HG02970 (cell line): ENCODE measurements around the gene LDLRAD3.

Experiments used
- ATAC-seq: cut with Tn5 transposase; IDR thresholded peaks from one replicate; pipeline ENCODE4 v1.9.1; 2021; ENCODE audit warnings: mild to moderate bottlenecking, moderate library complexity, moderate number of reproducible peaks; ENCODE audit not compliant: unreplicated experiment, low FRiP score

The LDLRAD3 gene

DNA sequence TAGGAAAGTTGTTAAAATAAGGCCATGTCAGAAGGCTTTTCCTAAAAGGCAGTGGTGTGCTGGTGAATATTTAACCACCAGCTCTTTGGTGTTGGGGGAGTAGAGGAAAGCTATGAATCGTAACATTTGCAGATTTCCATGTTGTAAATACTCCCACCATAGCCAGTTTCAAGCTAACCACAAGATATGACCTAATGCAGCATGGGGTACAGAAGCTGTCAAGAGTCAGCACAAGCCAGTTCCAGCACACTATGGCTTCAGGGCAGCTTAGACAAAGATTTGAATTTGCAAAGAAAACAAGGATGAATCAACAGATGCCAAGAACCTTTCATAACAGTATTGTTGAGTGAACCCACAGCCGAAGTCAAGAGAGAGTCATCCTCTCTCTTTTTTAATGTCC, 305.4 kb downstream of the LDLRAD3 start:
- no peak for ATAC-seq

- no peak for ATAC-seq
Observed at GRCh38 chr11:36251823-36252222, 308.0 kb downstream of the LDLRAD3 start.

DNA sequence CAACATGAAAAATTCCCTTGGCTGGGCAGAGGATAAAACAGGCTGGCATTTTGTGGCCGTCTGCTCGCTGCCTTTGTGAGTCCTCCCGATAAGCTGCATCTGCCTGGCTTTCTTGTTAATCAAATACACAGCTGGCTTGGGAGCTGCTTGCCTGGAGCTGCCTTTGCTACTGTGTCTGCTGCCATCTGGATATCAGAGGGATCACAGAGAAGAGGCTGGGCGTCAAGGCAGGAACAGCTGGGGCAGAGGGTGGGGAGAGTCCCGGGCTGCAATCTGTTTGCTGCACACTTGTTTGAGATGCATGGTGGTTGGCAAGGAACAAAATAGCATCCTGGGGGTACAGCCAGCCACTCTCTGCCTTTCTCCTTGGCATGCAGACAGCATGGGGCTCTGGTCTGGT, 309.4 kb downstream of the LDLRAD3 start:
- no peak for ATAC-seq

DNA sequence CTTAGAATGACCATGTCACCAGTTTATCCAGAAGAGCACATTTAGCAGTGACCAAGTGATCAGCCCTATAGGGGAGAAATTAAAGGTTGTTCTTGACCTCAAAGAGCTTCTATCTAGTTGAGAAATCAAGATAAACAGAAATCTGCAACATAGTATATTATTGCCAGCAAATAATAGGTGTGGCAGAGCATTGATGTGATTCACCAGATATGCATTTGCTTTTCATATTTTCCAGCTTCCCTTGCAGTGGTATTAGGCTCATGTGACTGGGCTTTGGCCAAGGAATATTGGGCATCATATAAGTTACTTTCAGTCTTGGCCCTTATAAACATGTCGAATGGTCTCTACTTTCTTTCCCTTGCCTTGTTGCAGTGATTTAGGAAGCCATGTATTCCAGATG, 310.9 kb downstream of the LDLRAD3 start:
- no peak for ATAC-seq

DNA sequence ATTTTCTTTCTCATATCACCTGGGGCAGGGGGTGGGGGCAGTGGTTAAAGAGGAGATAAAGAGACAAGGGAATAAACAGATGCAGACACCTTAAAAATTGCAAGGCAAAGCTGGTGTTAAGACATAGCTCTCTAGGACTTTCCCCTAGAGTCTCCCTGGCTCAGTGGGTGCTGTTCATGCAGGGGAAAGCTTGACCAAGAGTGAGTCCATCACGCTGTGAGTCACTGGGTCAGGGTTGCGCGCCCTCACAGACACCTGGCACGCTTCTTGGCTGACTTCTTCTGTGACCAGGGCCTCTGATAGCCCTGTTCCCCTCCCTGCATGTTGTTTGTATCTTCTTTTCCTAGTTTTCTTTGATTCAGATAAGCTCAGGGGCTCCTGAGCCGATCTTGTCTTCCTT, 313.5 kb downstream of the LDLRAD3 start:
- ATAC-seq = no peak

DNA sequence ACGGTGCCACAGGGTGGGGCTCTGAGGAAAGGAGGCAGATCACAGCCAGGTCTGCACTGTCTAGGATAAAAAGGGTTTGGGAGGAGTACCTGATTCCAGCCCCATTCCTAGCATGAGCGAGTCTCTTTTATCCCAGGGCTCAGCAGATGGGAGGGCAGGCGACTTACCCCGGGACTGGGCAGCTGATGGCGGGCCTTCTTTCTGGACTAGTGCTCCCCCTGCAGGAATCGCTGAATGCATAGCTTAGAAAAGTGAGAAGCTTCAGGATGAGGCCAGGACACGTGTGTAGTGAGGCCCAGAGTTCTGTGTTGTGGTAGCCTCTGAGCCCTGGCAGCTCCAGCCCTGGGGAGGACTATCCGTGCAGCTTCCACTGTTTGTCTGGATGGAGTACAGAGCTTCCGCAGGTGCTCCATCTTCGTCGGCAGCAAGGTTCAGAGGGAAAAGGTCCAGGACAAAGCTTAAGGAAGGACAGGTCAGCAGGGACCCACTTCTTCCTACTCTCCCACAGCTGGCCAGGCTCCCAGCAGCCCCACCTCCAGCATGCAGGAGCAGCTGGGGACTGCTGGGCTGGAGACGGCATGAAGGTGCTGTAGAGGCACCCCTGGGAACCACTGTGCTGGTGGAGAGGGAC, 315.0 kb downstream of the LDLRAD3 start:
- ATAC-seq = no peak

DNA sequence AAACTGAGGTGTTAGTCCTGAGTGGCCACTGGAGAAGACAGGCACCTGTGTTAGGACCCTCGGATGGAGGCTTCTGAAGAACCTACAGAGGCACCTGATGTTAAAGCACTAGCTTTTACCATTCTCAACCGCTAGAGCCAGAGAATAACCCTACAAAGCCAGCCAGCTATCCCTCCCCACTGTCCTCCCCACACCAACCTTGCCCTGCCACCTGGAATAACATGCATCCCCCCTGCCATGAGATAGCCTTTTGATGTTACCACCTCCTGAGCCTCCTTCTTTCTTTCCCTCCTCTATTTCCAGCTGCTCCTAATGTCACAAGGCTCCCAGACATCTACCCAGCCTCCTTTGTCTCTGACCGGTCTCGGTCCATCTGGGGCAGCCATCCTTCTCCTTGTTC, 317.2 kb downstream of the LDLRAD3 start:
- no peak for ATAC-seq

DNA sequence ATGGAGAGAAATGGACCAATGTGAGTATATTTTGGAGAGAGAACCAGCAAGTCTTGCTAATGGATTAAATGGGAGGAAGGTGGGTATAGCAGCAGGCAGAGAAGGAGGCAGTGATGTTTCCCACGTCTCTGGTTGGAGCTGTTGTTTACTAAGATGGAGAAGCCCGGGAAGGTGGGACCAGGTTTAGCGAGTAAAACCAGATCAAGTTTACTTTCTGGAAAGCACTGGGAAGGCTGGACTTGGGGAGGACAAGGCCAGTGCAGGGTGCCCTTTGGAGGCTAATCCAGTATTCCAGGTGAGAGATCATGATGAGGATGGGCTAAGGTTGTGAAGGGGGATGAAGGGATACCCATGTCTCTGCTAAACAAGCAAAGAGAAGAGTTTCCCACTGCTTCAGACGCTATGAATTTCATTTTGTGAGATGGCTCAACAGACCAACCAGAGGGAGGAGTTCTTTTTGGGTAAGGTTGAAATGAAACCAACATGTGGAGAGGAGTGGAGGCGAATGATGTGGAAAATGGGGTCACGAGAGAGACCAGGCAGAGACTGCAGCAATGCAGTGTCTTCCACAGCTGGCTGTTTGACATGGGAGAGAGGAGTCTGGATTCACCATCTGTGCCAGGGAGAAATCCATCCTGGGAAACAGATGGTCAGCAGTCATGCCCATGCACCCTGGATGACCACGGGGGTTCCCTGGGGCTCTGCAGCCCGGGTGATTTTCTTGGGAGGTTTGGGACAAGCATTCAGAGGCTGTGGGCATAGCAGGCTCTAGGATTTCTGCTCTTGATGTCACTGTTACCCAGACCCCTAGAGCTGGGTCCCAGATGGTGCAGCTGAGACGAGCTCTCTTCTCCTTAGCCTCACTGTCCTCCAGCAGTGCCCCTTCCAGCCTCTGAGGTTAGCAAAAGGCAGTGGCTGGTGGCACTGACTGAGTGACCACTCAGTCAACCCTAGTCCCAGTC, 320.4 kb downstream of the LDLRAD3 start:
- ATAC-seq = no peak

GRCh38 chr11:36264973-36265344, 321.1 kb downstream of the LDLRAD3 start:
- ATAC-seq = no peak

- no peak for ATAC-seq
Observed at GRCh38 chr11:36265793-36266628, 322.1 kb downstream of the LDLRAD3 start.

- no peak for ATAC-seq
Observed at GRCh38 chr11:36266767-36267166, 322.9 kb downstream of the LDLRAD3 start.

- ATAC-seq = no peak
Observed at GRCh38 chr11:36268337-36268985, 324.6 kb downstream of the LDLRAD3 start.

- ATAC-seq = no peak
Observed at GRCh38 chr11:36270701-36271100, 326.8 kb downstream of the LDLRAD3 start.

- ATAC-seq = no peak
Observed at GRCh38 chr11:36271794-36272407, 328.0 kb downstream of the LDLRAD3 start.

DNA sequence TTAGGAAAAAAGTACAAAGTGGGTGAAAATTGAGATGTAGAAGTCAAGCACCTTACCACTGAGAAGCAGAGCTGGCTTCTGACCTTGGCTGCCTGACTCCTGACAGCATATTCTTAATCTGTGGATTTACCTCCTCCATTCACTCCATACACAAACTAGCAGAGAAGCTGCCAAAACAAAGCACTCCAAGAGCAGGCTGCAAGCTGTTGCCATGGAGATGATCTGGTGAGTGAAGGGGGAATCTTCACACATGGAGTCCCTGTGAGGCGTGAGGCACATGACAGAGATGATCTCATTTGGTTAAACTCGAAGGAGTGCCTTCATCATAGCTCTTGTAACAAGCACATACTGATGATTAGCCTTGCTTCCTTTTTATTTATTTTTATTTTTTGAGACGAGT, 329.2 kb downstream of the LDLRAD3 start:
- no peak for ATAC-seq

DNA sequence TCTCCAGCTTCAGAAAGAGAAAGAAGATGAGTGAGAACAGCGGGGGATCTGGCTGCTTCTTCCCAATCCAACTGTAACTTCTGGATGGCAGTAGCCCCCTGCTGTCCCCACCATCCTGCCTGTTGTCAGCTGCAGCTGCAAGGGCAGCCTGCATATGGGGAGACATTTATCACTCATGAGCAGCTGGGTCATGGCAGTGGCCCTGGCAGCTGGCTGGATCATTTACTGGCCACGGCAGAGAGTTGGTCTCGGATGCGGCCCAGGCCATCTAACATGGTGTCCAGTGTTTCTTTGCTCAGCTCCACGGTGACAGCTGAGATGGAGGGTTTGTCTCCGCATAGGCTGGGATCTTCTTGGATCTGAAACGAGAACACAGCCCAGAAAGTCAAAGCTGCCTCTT, 330.6 kb downstream of the LDLRAD3 start:
- no peak for ATAC-seq

DNA sequence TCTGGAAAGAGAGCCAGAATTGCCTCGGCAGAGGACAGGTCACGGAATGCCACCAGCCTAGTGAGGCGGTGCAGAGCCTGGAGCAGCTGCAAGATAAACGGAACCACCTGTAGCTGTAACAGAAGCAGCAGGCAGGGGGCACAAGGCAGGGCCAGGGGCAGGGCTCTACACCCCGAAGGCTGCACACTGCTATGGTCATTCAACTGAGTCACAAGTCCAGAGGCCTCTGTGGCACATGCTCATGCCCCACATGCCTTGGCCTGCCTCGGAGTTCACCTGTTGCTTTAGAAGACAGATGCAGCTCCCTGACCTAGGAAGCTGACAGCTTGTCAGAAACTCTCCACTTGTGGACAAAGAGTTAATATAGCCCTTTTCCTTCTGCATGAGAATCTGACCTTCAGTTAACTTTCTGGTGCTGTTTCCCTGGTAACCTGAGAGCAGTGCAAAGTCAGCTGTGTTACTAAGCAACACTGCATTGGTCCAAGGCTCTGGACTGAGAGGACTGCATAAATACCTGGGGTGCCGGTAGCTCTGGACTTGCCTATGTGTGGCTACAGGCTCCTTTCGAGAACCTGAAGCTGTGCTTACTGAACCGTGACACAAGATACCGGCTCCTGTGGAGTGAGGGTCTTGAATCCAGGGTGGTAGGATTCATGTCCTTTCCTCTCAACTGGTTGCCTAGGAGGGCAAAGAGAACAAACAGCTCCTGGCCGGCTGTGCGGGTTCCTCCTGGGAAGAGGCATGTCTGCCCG, 334.8 kb downstream of the LDLRAD3 start:
- no peak for ATAC-seq

GRCh38 chr11:36280531-36280930, 336.7 kb downstream of the LDLRAD3 start:
- ATAC-seq = no peak
